Measurements from ENCODE around the gene ZNF385D. TPM values are rescaled to one million over a fixed set of nuclear protein-coding genes. Genes with fewer than 3 reads are reported as not detected.

The ZNF385D gene
- total and polyA plus RNA-seq, 8 donors = 0.42 to 4.0 (median 1.1) TPM

DNA sequence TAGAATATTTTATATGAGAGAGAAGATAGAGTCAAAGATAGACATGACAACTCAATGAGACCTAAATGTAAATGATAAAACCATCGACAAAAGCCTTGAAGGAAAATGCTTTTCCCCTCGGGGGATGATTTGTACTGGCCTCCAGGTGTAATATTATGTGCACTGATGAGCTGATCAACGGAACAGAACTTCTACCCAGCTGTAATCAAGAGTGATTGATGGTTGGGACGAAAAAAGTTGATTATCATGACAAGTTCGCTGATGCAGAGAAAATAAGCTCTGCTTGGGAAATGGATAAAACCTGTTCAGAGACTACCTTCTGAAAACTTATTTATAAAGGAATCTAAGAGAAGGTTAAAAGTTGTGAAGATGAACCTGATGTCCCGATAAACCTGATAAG, 210.7 kb downstream of the ZNF385D start:
- H3K27me3 ChIP-seq = no peaks in the 10 kb centered on the region
- WGBS, 2 donors = 57 to 59% methylated on average over 6 of the region's 6 CpGs
- no peak for DNase-seq
- H3K9me3 ChIP-seq = no peaks in the 10 kb centered on the region
- H3K4me3 ChIP-seq = no peak overlapping the region
- intact Hi-C loops (cut with DNase I) = no loop called here
- TF ChIP-seq, protein P1, sequence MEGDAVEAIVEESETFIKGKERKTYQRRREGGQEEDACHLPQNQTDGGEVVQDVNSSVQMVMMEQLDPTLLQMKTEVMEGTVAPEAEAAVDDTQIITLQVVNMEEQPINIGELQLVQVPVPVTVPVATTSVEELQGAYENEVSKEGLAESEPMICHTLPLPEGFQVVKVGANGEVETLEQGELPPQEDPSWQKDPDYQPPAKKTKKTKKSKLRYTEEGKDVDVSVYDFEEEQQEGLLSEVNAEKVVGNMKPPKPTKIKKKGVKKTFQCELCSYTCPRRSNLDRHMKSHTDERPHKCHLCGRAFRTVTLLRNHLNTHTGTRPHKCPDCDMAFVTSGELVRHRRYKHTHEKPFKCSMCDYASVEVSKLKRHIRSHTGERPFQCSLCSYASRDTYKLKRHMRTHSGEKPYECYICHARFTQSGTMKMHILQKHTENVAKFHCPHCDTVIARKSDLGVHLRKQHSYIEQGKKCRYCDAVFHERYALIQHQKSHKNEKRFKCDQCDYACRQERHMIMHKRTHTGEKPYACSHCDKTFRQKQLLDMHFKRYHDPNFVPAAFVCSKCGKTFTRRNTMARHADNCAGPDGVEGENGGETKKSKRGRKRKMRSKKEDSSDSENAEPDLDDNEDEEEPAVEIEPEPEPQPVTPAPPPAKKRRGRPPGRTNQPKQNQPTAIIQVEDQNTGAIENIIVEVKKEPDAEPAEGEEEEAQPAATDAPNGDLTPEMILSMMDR (IDR thresholded peaks at IDR 0.05) = no peak
- FAIRE-seq = no peak
- no peak for ATAC-seq
- H3K27ac ChIP-seq = no peak overlapping the region
- no peaks in the 10 kb centered on the region for H3K4me1 ChIP-seq
- no peaks in the 10 kb centered on the region for H3K36me3 ChIP-seq

DNA sequence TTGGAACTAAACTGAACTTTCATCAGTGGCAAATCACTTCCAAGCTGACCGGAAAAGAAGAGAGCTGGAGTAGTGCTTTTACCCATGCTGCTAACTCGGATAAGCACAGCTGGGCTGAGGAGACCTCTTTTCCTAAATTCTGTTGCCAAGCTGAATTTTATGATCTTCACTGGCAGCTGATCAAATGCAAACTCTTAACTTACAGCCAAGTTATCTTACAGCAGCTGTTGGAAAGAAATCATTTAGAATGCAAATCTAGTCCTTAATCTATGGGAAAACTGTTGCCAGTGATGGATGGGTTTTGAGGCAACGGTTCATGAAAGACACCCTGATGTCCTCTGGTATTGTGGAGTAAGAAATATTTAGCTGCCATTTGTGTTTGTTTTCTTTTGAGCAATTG, 216.5 kb downstream of the ZNF385D start:
- ATAC-seq (no peak), FAIRE-seq (no peak), DNase-seq (no peak)
- Histone ChIP-seq H3K9me3 (no peaks in the 10 kb centered on the region), H3K4me3 (no peak overlapping the region), H3K27ac (no peak overlapping the region), H3K36me3 (no peaks in the 10 kb centered on the region), H3K27me3 (no peaks in the 10 kb centered on the region), H3K4me1 (no peaks in the 10 kb centered on the region)
- intact Hi-C loops (cut with DNase I) = no loop called here
- TF ChIP-seq, protein P1 (IDR thresholded peaks at IDR 0.05) = no peak
- 53 to 64% methylated on average over 3 of the region's 3 CpGs for WGBS, 2 donors

DNA sequence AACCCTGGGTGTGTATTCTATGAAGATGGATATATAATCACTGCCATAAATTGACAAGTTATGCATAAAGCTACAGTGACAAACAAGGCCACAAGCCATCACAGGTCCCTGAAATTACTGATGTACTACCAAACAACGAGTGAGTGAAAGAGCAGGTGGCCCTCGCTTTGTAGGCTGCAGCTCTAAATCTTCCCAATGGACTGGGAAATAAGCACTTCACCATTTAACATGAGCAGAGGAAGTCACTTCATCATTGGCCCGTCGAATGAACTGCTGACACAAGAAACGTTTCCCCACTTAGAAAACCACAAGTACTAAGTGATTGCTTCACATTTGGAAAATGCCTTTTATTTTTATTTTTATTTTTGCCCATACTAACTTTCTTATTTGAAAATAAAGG, 218.0 kb downstream of the ZNF385D start:
- DNase-seq (no peak), ATAC-seq (no peak), FAIRE-seq (no peak)
- Histone ChIP-seq H3K4me3 (no peak overlapping the region), H3K9me3 (no peaks in the 10 kb centered on the region), H3K27me3 (no peaks in the 10 kb centered on the region), H3K36me3 (no peaks in the 10 kb centered on the region), H3K27ac (no peak overlapping the region), H3K4me1 (no peaks in the 10 kb centered on the region)
- WGBS, 2 donors = 41 to 46% methylated on average over 5 of the region's 5 CpGs
- TF ChIP-seq, protein P1 (IDR thresholded peaks at IDR 0.05) = no peak
- intact Hi-C loops (cut with DNase I) = no loop called here

DNA sequence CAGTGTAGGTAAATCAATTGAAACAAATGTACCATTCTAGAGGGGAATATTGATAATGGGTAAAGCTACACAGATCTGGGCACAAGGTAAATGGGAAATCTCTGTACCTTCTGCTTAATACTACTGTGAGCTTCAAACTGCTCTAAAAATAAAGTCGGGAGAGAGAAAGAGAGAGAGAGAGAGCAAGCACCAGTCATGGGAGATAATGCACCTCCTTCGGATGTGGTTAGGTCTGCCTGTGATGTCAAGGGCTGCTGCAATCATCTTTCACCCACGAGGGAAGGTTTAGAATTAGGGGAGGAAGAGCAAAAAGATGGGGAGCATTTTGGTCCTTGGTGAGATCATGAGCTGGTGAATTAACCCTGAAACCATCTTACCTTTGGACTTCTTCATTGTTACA, 219.1 kb downstream of the ZNF385D start:
- no peak for DNase-seq
- TF ChIP-seq, protein P1 (IDR thresholded peaks at IDR 0.05) = no peak

DNA sequence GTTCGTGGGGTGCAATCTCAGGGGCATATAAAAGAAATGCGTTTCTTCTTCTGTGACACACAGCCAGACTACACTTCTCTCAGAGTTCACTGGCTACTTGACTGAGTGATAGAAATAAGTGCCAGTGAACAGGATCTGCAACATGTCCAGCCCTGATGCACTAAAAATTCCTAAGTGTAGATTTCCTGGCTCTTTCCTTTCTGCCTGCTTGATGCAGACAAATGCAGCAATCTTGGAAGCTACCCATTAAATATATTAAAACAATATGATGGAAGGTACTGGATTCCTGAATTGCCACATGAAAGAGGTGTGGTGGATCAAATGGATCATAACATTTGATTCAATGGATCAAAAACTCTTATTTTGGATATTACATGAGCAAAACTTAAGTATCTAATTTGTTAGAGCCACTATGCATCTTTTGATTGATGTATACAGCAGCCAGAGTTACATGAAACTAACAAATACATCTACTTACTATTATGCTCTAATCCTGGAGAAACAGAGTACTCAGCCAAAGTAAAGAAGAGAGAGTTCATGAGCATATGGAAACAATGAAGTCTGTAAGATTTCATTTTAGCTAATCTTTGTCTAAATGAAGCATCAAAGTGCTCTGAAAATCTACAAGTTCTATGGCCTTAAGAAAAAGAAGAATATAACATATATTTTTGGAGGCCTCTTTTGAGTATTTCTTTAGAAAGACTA, 222.6 kb downstream of the ZNF385D start:
- FAIRE-seq (no peak), DNase-seq (no peak)
- H3K36me3 ChIP-seq = no peaks in the 10 kb centered on the region

More for the DNA sequence above, 219.1 kb downstream of the ZNF385D start:
- H3K27me3 ChIP-seq = no peaks in the 10 kb centered on the region
- no peaks in the 10 kb centered on the region for H3K4me1 ChIP-seq
- no peak for FAIRE-seq
- 55 to 65% methylated on average over 3 of the region's 3 CpGs for WGBS, 2 donors
- intact Hi-C loops (cut with DNase I) = no loop called here
- ATAC-seq = no peak
- no peaks in the 10 kb centered on the region for H3K36me3 ChIP-seq
- no peak overlapping the region for H3K4me3 ChIP-seq
- no peak overlapping the region for H3K27ac ChIP-seq
- no peaks in the 10 kb centered on the region for H3K9me3 ChIP-seq

More for the DNA sequence above, 222.6 kb downstream of the ZNF385D start:
- H3K9me3 ChIP-seq = no peaks in the 10 kb centered on the region
- WGBS, 2 donors = 74 to 78% methylated on average over 2 of the region's 2 CpGs
- no peaks in the 10 kb centered on the region for H3K27me3 ChIP-seq
- ATAC-seq = no peak
- TF ChIP-seq, protein P1 (IDR thresholded peaks at IDR 0.05) = no peak
- no peak overlapping the region for H3K27ac ChIP-seq
- intact Hi-C loops (cut with DNase I) = no loop called here
- no peaks in the 10 kb centered on the region for H3K4me1 ChIP-seq
- H3K4me3 ChIP-seq = no peak overlapping the region

Measured in pancreas (tissue), 10 donors.